ENCODE measurements around the gene CEP112. TPM values are rescaled to one million over a fixed set of nuclear protein-coding genes. Genes with fewer than 3 reads are reported as not detected.

CEP112 gene
- total and polyA plus RNA-seq, 2 experiments from 2014 or later, result 4.0 to 4.3 TPM

- H3K79me2 ChIP-seq (replicated peaks; ENCODE audit: insufficient read depth), result no peaks in the 10 kb centered on the region
- no peaks in the 10 kb centered on the region for H3K36me3 ChIP-seq (ENCODE audit: insufficient read depth)
- H2AFZ ChIP-seq, result no peak overlapping the region
- no peaks in the 10 kb centered on the region for H3K4me1 ChIP-seq (ENCODE audit: insufficient read depth)
- H3K27me3 ChIP-seq (ENCODE audit: insufficient read depth), result no peaks in the 10 kb centered on the region
- H3K9me3 Mint-ChIP-seq, result no peaks in the 10 kb centered on the region
- peaks cover 3% of the 10 kb centered on the region for H3K27me3 Mint-ChIP-seq (ENCODE audit: insufficient read depth, low read depth, poor library complexity)
- peaks cover 9% of the 10 kb centered on the region; the same call in 1 of the 2 replicates for H3K9me2 ChIP-seq (ENCODE audit: insufficient read depth)
- no peaks in the 10 kb centered on the region for H3K36me3 Mint-ChIP-seq (ENCODE audit: low read depth)
- TF ChIP-seq ZNF462 (CRISPR knock-in tag; IDR thresholded peaks at IDR 0.05) (no peak), EZH2phosphoT487 (IDR thresholded peaks at IDR 0.05; ENCODE audit: unreplicated experiment) (no peak), ETS1 (IDR thresholded peaks at IDR 0.05) (no peak), NANOG (IDR thresholded peaks at IDR 0.05; ENCODE audit: borderline replicate concordance) (no peak), REST (IDR thresholded peaks at IDR 0.05; ENCODE audit: unreplicated experiment) (no peak), ZNF331 (CRISPR knock-in tag; IDR thresholded peaks at IDR 0.05; ENCODE audit: low read depth) (no peak), CREB1 (CRISPR knock-in tag; IDR thresholded peaks at IDR 0.05; ENCODE audit: low read depth) (no peak), ZNF114 (CRISPR knock-in tag; IDR thresholded peaks at IDR 0.05) (no peak), POLR2AphosphoS5 (IDR thresholded peaks at IDR 0.05; ENCODE audit: low read depth) (no peak), EZH2 (IDR thresholded peaks at IDR 0.05; ENCODE audit: low read depth, unreplicated experiment) (no peak), STAT1 (IDR thresholded peaks at IDR 0.05; ENCODE audit: unreplicated experiment) (no peak), JUNB (IDR thresholded peaks at IDR 0.05; ENCODE audit: unreplicated experiment) (no peak), CTCF (conservative IDR thresholded peaks at IDR 0.05; ENCODE audit: low read depth in 2 of 2) (no peak)
- H3K4me1 Mint-ChIP-seq, result no peaks in the 10 kb centered on the region
- H3K27ac Mint-ChIP-seq, result no peak overlapping the region
- H3F3A ChIP-seq (replicated peaks; ENCODE audit: low read depth), result no peaks in the 10 kb centered on the region
- H3K4me2 ChIP-seq, result no peak overlapping the region
- no peak overlapping the region for H3K27ac ChIP-seq (ENCODE audit: low read depth)
- no peak overlapping the region for H3K4me3 Mint-ChIP-seq
- no peak for DNase-seq (ENCODE audit: low spot score)
- ATAC-seq, result no peak
- H4K20me1 ChIP-seq (replicated peaks; ENCODE audit: insufficient read depth), result no peaks in the 10 kb centered on the region
- no peak overlapping the region for H3K4me3 ChIP-seq
Observed at GRCh38 chr17:66234611-66235010, 42.7 kb upstream of the CEP112 start.
